Mesendoderm (in vitro differentiated cells): Measurements from ENCODE around the gene COMMD4.
A peak's percentile ranks its signal among the peaks of the same experiment; 100 is the strongest.

Source experiments
- DNase-seq: peaks from one replicate; pipeline ENCODE4 v3.0.0; 2013
- H2AK5ac ChIP-seq: 2 replicates; pipeline ENCODE4 v1.6.1; 2013; ENCODE audit warnings: low read length, inconsistent platforms
- H2BK120ac ChIP-seq: 2 replicates; pipeline ENCODE4 v1.6.1; 2013; ENCODE audit warnings: low read depth, mild to moderate bottlenecking, low read length, moderate library complexity, mixed read lengths
- H2BK15ac ChIP-seq: replicated peaks from 2 replicates; pipeline ENCODE4 v1.6.1; 2013; ENCODE audit warnings: low read depth, mild to moderate bottlenecking, moderate library complexity
- H2BK5ac ChIP-seq: 2 replicates; pipeline ENCODE4 v1.6.1; 2013; ENCODE audit warnings: low read length, inconsistent platforms
- H3K18ac ChIP-seq: 2 replicates; pipeline ENCODE4 v1.6.1; 2013; ENCODE audit warnings: mild to moderate bottlenecking, low read length, mixed read lengths
- H3K23ac ChIP-seq: one replicate; pipeline ENCODE4 v1.6.1; 2013; ENCODE audit warnings: low read length
- H3K27ac ChIP-seq: 2 replicates; pipeline ENCODE4 v1.5.1; 2013; ENCODE audit warnings: low read depth, mild to moderate bottlenecking, inconsistent platforms, low read length, moderate library complexity
- H3K27me3 ChIP-seq: 2 replicates; pipeline ENCODE4 v1.6.1; 2013; ENCODE audit warnings: low read length, control low read depth, mild to moderate bottlenecking, inconsistent platforms; ENCODE audit not compliant: insufficient read depth, poor library complexity
- H3K36me3 ChIP-seq: 2 replicates; pipeline ENCODE4 v1.6.1; 2013; ENCODE audit warnings: low read length, inconsistent platforms; ENCODE audit not compliant: control insufficient read depth, insufficient read depth
- H3K4ac ChIP-seq: one replicate; pipeline ENCODE4 v1.6.1; 2013; ENCODE audit warnings: low read depth, mild to moderate bottlenecking, low read length, moderate library complexity
- H3K4me1 ChIP-seq: 2 replicates; pipeline ENCODE4 v1.6.1; 2013; ENCODE audit warnings: low read depth, low read length, inconsistent platforms; ENCODE audit not compliant: control insufficient read depth
- H3K4me2 ChIP-seq: 2 replicates; pipeline ENCODE4 v1.6.1; 2013; ENCODE audit warnings: low read length
- H3K4me3 ChIP-seq: 2 replicates; pipeline ENCODE4 v1.5.1; 2013; ENCODE audit warnings: mild to moderate bottlenecking, low read length
- H3K56ac ChIP-seq: one replicate; pipeline ENCODE4 v1.6.1; 2013; ENCODE audit warnings: low read length
- H3K79me1 ChIP-seq: 2 replicates; pipeline ENCODE4 v1.6.1; 2013; ENCODE audit warnings: low read length, inconsistent platforms
- H3K79me2 ChIP-seq: 2 replicates; pipeline ENCODE4 v1.6.1; 2013; ENCODE audit warnings: mild to moderate bottlenecking, low read length; ENCODE audit not compliant: control insufficient read depth, insufficient read depth
- H3K9ac ChIP-seq: 2 replicates; pipeline ENCODE4 v1.6.1; 2013; ENCODE audit warnings: low read length, inconsistent platforms
- H4K5ac ChIP-seq: one replicate; pipeline ENCODE4 v1.6.1; 2013; ENCODE audit warnings: low read length
- H4K8ac ChIP-seq: one replicate; pipeline ENCODE4 v1.6.1; 2013; ENCODE audit warnings: low read depth, mild to moderate bottlenecking, control low read depth, low read length, moderate library complexity
- WGBS: extraction: QIAGEN DNeasy Blood & Tissue Kit; methylation state at CpG from one replicate; pipeline ENCODE4 v1.1.7; 2013; ENCODE audit warnings: low lambda C conversion rate, missing lambda C conversion rate; ENCODE audit not compliant: insufficient coverage; ENCODE audit errors: extremely low coverage; 5-methylcytosine and 5-hydroxymethylcytosine counted together

COMMD4 gene

DNA sequence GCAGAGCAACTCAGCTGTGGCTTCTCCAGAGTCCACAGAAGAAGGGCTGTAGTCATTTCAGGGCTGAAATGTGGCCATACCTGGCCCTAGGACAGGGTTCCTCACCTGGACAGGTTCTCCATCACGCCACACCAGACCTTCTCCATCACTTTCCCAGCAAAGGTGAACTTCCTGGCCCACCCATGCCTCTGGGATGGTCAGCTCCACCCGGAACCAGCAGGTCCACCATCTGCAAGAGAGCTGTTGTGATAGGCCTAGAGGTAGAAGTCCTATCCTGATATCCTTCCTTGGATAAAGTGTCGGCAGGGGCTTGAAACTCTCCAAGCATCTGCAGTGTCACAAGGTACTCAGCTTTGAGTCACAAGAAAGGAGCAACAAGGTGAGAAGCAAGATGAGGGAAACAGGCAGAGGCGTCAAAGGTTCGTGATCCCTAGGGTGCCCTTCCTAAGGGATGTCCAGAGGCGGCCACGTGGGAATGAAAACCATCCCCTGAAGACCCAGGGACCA is 31.6 kb downstream of the COMMD4 start:
- no peak overlapping the region for H4K5ac ChIP-seq
- H3K79me2 ChIP-seq = no peaks in the 10 kb centered on the region
- H2BK120ac ChIP-seq = no peak overlapping the region
- H3K9ac ChIP-seq = peak overlapping the region; percentile 48
- DNase-seq = no peak
- H3K4me1 ChIP-seq = peaks cover 3% of the 10 kb centered on the region
- no peak overlapping the region for H3K4me3 ChIP-seq
- no peak overlapping the region for H3K23ac ChIP-seq
- WGBS = no CpG with 5 or more reads among the region's 7 CpGs
- no peaks in the 10 kb centered on the region for H3K27me3 ChIP-seq
- H3K27ac ChIP-seq = no peak overlapping the region
- peak overlapping the region; percentile 12 for H3K56ac ChIP-seq
- H3K4me2 ChIP-seq = peak overlapping the region; percentile 5
- peaks cover 2% of the 10 kb centered on the region for H3K36me3 ChIP-seq
- H2AK5ac ChIP-seq = no peak overlapping the region
- H2BK5ac ChIP-seq = no peak overlapping the region
- no peak overlapping the region for H2BK15ac ChIP-seq
- H3K4ac ChIP-seq = peak overlapping the region; percentile 10
- no peak overlapping the region for H3K18ac ChIP-seq
- H3K79me1 ChIP-seq = peaks cover 5% of the 10 kb centered on the region
- H4K8ac ChIP-seq = no peak overlapping the region

DNA sequence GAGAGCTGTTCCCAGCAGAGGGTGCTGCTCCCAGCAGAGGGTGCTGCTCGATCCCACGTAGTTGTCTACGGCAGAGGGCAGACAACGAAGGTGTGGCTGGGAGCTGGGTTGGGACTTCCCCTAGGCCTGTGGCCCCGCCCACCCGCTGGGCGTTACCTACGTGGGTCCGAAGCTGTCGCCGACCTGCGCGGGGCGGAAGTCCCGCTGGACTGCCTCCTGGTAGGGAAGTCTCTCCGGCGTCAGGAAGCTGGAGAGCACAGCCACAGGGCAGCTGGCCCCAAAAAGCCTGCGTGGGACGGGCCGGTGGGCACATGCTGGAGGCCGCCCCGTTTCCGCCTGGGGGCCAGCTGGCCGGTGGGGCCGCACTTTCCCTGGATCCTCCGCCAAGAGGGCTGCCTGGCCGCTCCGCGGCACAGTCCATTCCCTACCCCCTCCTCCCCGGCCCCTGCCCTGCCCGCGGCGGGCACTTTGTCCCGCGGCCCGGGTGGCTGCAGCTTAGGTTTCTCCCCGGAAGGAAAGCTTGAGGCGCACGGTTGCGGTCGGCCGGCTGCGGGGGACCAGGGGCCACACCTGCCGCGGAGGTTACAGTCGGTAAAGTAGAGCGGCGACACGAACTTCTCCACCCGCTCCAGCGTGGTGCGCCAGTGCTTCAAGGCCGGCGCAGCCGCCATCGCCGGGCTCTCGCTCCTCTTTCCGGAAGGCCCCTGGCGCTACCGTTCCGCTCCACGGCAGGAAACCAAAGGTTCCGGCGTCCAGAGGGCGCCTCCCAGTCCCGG is 32.2 kb downstream of the COMMD4 start, which contains the start of gene MAN2C1:
TSS of gene MAN2C1 (minus strand) at position 695 of the 776 bp plus-strand sequence. CDS start at position 671, 24 bp downstream.
- Histone ChIP-seq H2BK15ac (no peak within 1 kb of the TSS), H3K4ac (peak within 1 kb of the TSS; percentile 75), H3K18ac (peak within 1 kb of the TSS; percentile 69), H3K79me1 (peaks cover 6% of the 10 kb centered on the region), H2AK5ac (no peak within 1 kb of the TSS), H3K56ac (peak within 1 kb of the TSS; percentile 97), H3K36me3 (peaks cover 5% of the 10 kb centered on the region), H3K27ac (peak within 1 kb of the TSS; percentile 97), H3K4me3 (peak within 1 kb of the TSS; percentile 45), H3K4me1 (peaks cover 3% of the 10 kb centered on the region), H3K23ac (no peak within 1 kb of the TSS), H3K4me2 (peak within 1 kb of the TSS; percentile 49), H3K9ac (peak within 1 kb of the TSS; percentile 92), H2BK5ac (peak within 1 kb of the TSS; percentile 29), H3K79me2 (no peaks in the 10 kb centered on the region), H4K8ac (peak within 1 kb of the TSS; percentile 91), H4K5ac (no peak within 1 kb of the TSS), H3K27me3 (no peaks in the 10 kb centered on the region), H2BK120ac (no peak within 1 kb of the TSS)
- no CpG with 5 or more reads among the region's 67 CpGs for WGBS
- DNase-seq = peak; percentile 99

DNA sequence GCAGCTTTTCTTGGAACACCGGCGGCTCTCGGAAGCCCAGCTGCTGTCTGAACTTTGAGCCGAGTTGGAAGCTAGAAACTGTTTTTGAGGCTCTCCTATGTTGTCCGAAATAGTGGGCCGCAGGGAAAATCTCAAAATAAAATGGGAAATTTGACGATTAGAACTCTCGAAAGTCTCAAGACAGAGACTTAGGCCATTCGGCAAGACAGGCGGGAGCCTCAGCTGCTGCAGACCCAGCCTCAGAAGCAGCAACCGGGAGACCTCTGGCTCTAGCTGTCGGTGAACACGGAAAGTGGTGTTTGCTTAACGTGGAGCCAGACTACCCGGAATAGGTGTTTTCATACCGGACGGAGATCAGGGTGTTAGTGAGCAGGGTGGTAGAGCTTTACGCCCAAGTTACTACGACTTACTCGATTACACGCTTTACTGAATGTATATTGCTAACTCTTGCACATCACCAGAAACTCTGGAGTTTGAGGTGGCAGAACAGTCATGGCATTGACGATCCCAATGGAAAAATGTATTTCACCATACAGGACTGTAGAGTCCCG is 32.9 kb downstream of the COMMD4 start:
- Histone ChIP-seq H3K4ac (no peak overlapping the region), H3K79me2 (no peaks in the 10 kb centered on the region), H2AK5ac (no peak overlapping the region)

GRCh38 chr15:75369897-75370581 is 34.2 kb downstream of the COMMD4 start:
- Histone ChIP-seq H2BK120ac (no peak overlapping the region), H3K56ac (no peak overlapping the region), H4K5ac (no peak overlapping the region), H3K18ac (no peak overlapping the region), H3K4me3 (no peak overlapping the region), H3K9ac (no peak overlapping the region), H2AK5ac (no peak overlapping the region), H3K4me2 (no peak overlapping the region), H3K79me2 (no peaks in the 10 kb centered on the region), H4K8ac (no peak overlapping the region), H3K79me1 (peaks cover 6% of the 10 kb centered on the region), H3K36me3 (peaks cover 7% of the 10 kb centered on the region), H3K4ac (no peak overlapping the region), H3K4me1 (peaks cover 3% of the 10 kb centered on the region), H3K27ac (no peak overlapping the region), H2BK5ac (no peak overlapping the region), H3K27me3 (no peaks in the 10 kb centered on the region), H3K23ac (no peak overlapping the region), H2BK15ac (no peak overlapping the region)
- DNase-seq = no peak
- no CpG with 5 or more reads among the region's 7 CpGs for WGBS

More for the DNA sequence above, 32.9 kb downstream of the COMMD4 start:
- no peak overlapping the region for H2BK15ac ChIP-seq
- peak overlapping the region; percentile 92 for H3K9ac ChIP-seq
- peaks cover 5% of the 10 kb centered on the region for H3K36me3 ChIP-seq
- peak overlapping the region; percentile 43 for H3K4me2 ChIP-seq
- H4K8ac ChIP-seq = no peak overlapping the region
- no peak overlapping the region for H3K23ac ChIP-seq
- H3K4me1 ChIP-seq = peaks cover 3% of the 10 kb centered on the region
- H4K5ac ChIP-seq = no peak overlapping the region
- H3K18ac ChIP-seq = no peak overlapping the region
- H3K79me1 ChIP-seq = peaks cover 6% of the 10 kb centered on the region
- H3K4me3 ChIP-seq = peak overlapping the region; percentile 45
- WGBS = no CpG with 5 or more reads among the region's 23 CpGs
- H3K27ac ChIP-seq = peak overlapping the region; percentile 97
- no peak overlapping the region for H2BK120ac ChIP-seq
- DNase-seq = no peak
- peak overlapping the region; percentile 97 for H3K56ac ChIP-seq
- H2BK5ac ChIP-seq = no peak overlapping the region
- H3K27me3 ChIP-seq = no peaks in the 10 kb centered on the region

GRCh38 chr15:75371486-75371885 is 35.6 kb downstream of the COMMD4 start:
- Histone ChIP-seq H2BK15ac (no peak overlapping the region), H3K79me1 (peaks cover 6% of the 10 kb centered on the region), H3K4me1 (peaks cover 3% of the 10 kb centered on the region), H2BK120ac (no peak overlapping the region), H3K27me3 (no peaks in the 10 kb centered on the region), H3K4me3 (no peak overlapping the region), H3K18ac (no peak overlapping the region), H3K4me2 (no peak overlapping the region), H2BK5ac (no peak overlapping the region), H4K8ac (no peak overlapping the region), H3K36me3 (peaks cover 9% of the 10 kb centered on the region), H3K56ac (no peak overlapping the region), H3K27ac (no peak overlapping the region), H3K23ac (no peak overlapping the region), H2AK5ac (no peak overlapping the region), H4K5ac (no peak overlapping the region), H3K4ac (no peak overlapping the region), H3K9ac (no peak overlapping the region), H3K79me2 (no peaks in the 10 kb centered on the region)
- WGBS = no CpG with 5 or more reads among the region's 1 CpG
- DNase-seq = no peak
